ENCODE data around the gene MAPKAP1.

MAPKAP1 gene

DNA sequence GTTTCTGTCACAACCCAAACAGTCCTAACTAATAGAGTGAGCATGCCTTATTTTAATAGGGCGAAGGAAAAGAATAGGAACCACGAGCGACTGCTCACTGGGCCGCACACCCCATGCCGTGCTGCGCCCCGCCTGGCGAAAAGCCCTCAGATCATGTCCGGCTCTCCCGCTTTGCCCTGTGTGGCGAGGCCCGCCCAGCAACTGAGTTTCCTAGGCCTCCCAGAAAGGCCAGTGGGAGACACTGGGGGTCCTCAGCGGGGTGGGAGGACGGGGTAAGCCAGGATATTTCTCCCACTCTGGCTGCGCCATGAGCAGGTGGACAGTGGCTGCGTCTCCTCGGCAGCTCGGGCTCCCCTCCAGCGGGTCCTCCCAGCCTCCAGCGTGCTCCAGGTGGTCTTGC, 307.3 kb downstream of the MAPKAP1 start:
- no peak for DNase-seq (ENCODE audit: low spot score in 2 of 2)
- Histone ChIP-seq H3K4me3 (no peak overlapping the region), H3K27me3 (ENCODE audit: low read depth) (no peaks in the 10 kb centered on the region), H3K9me3 (no peaks in the 10 kb centered on the region), H3K36me3 (replicated peaks) (no peaks in the 10 kb centered on the region), H3K4me1 (no peaks in the 10 kb centered on the region)
- in situ Hi-C loops (cut with MboI; ENCODE audit: low sequenced_read_pairs) = loop anchor here (10.0 kb wide), 1 partner anchor 1075 kb away; no protein-coding TSS in a partner anchor

DNA sequence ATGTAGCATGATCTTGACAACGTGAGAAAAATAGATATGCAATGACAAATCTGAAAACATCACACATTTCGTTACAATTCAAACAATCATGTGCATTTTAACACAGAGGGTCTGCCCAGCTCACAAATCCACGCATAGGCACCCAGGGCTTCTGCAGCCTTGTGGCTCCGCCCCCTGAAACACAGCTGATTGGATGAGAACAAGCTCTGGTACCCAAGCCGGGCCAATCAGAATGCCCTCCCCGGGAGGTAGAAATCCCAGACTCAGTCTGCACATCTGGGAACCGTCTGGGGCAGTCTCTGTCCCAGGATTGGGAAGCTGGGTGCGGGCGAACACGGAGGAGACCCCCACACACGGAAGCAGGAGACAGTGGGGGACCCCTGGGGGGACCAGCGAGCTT, 307.8 kb downstream of the MAPKAP1 start:
- no peak for DNase-seq (ENCODE audit: low spot score in 2 of 2)
- Histone ChIP-seq H3K4me3 (no peak overlapping the region), H3K36me3 (replicated peaks) (no peaks in the 10 kb centered on the region), H3K27me3 (ENCODE audit: low read depth) (no peaks in the 10 kb centered on the region), H3K4me1 (no peaks in the 10 kb centered on the region), H3K9me3 (no peaks in the 10 kb centered on the region)
- in situ Hi-C loops (cut with MboI; ENCODE audit: low sequenced_read_pairs) = no loop called here

GRCh38 chr9:125398243-125398642, 308.8 kb downstream of the MAPKAP1 start:
- in situ Hi-C loops (cut with MboI; ENCODE audit: low sequenced_read_pairs) = no loop called here
- Histone ChIP-seq H3K4me1 (no peaks in the 10 kb centered on the region), H3K4me3 (no peak overlapping the region), H3K36me3 (replicated peaks) (no peaks in the 10 kb centered on the region), H3K9me3 (no peaks in the 10 kb centered on the region), H3K27me3 (ENCODE audit: low read depth) (no peaks in the 10 kb centered on the region)
- no peak for DNase-seq (ENCODE audit: low spot score in 2 of 2)

GRCh38 chr9:125397736-125398135, 309.3 kb downstream of the MAPKAP1 start:
- Histone ChIP-seq H3K4me1 (no peaks in the 10 kb centered on the region), H3K4me3 (no peak overlapping the region), H3K27me3 (ENCODE audit: low read depth) (no peaks in the 10 kb centered on the region), H3K9me3 (no peaks in the 10 kb centered on the region), H3K36me3 (replicated peaks) (no peaks in the 10 kb centered on the region)
- in situ Hi-C loops (cut with MboI; ENCODE audit: low sequenced_read_pairs) = no loop called here
- DNase-seq (ENCODE audit: low spot score in 2 of 2) = no peak

GRCh38 chr9:125396799-125397198, 310.2 kb downstream of the MAPKAP1 start:
- Histone ChIP-seq H3K4me3 (no peak overlapping the region), H3K36me3 (replicated peaks) (no peaks in the 10 kb centered on the region), H3K9me3 (no peaks in the 10 kb centered on the region), H3K4me1 (no peaks in the 10 kb centered on the region), H3K27me3 (ENCODE audit: low read depth) (no peaks in the 10 kb centered on the region)
- no peak for DNase-seq (ENCODE audit: low spot score in 2 of 2)
- in situ Hi-C loops (cut with MboI; ENCODE audit: low sequenced_read_pairs) = no loop called here

DNA sequence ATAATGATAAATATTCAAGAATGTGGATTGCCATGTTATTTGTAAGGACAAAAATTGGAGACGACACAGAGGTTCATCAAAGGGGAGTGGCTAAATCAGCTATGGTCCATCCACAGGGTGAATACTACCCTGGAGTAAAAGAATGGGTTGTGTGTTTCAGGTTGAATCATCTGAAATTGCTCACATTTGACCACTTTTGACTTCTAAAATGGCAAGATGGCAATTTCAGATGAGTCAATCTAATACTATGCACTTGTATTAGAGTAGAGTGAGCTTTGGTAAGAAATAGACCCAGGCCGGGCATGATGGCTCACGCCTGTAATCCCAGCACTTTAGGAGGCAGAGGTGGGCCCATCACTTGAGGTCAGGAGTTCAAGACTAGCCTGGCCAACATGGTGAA, 313.6 kb downstream of the MAPKAP1 start:
- no peak for DNase-seq (ENCODE audit: low spot score in 2 of 2)
- Histone ChIP-seq H3K36me3 (replicated peaks) (no peaks in the 10 kb centered on the region), H3K27me3 (ENCODE audit: low read depth) (no peaks in the 10 kb centered on the region), H3K4me3 (no peak overlapping the region), H3K9me3 (no peaks in the 10 kb centered on the region), H3K4me1 (no peaks in the 10 kb centered on the region)
- in situ Hi-C loops (cut with MboI; ENCODE audit: low sequenced_read_pairs) = no loop called here

GRCh38 chr9:125391704-125392103, 315.3 kb downstream of the MAPKAP1 start:
- no peak for DNase-seq (ENCODE audit: low spot score in 2 of 2)
- Histone ChIP-seq H3K27me3 (ENCODE audit: low read depth) (no peaks in the 10 kb centered on the region), H3K36me3 (replicated peaks) (no peaks in the 10 kb centered on the region), H3K4me1 (no peaks in the 10 kb centered on the region), H3K4me3 (no peak overlapping the region), H3K9me3 (no peaks in the 10 kb centered on the region)
- in situ Hi-C loops (cut with MboI; ENCODE audit: low sequenced_read_pairs) = no loop called here

DNA sequence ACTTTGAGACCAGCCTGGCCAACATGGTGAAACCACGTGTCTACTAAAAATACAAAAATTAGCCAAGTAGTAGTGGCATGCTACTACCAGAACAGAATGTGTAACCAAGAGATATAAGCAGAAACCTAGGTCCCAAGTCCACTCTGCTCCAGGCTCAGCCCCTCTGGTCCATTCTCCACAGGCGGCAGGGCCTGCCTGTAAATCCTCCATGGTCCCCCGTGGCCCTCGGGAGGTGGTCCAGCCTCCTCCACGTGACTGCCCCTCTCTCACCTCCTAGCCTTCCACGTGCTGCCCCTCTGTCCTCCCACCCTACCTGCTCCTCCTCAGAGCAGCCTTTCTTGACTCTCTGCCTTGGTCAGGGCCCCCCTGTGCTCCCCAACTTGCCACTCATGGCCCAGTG, 318.0 kb downstream of the MAPKAP1 start:
- in situ Hi-C loops (cut with MboI; ENCODE audit: low sequenced_read_pairs) = no loop called here

GRCh38 chr9:125387861-125388524, 319.0 kb downstream of the MAPKAP1 start:
- no peaks in the 10 kb centered on the region for H3K9me3 ChIP-seq
- DNase-seq (ENCODE audit: low spot score in 2 of 2) = no peak
- H3K4me3 ChIP-seq = no peak overlapping the region
- H3K36me3 ChIP-seq (replicated peaks) = no peaks in the 10 kb centered on the region
- H3K27me3 ChIP-seq (ENCODE audit: low read depth) = no peaks in the 10 kb centered on the region
- no peaks in the 10 kb centered on the region for H3K4me1 ChIP-seq
- in situ Hi-C loops (cut with MboI; ENCODE audit: low sequenced_read_pairs) = no loop called here

More for the DNA sequence above, 318.0 kb downstream of the MAPKAP1 start:
- H3K4me1 ChIP-seq = no peaks in the 10 kb centered on the region
- no peak overlapping the region for H3K4me3 ChIP-seq
- H3K27me3 ChIP-seq (ENCODE audit: low read depth) = no peaks in the 10 kb centered on the region
- no peaks in the 10 kb centered on the region for H3K9me3 ChIP-seq
- no peak for DNase-seq (ENCODE audit: low spot score in 2 of 2)
- H3K36me3 ChIP-seq (replicated peaks) = no peaks in the 10 kb centered on the region
